ENCODE measurements around the gene ABCA1. TPM values are rescaled to one million over a fixed set of nuclear protein-coding genes. Genes with fewer than 3 reads are reported as not detected.

Gene ABCA1
- total and polyA plus RNA-seq, 12 donors: 1.3 to 35.0 (median 11.3) TPM

DNA sequence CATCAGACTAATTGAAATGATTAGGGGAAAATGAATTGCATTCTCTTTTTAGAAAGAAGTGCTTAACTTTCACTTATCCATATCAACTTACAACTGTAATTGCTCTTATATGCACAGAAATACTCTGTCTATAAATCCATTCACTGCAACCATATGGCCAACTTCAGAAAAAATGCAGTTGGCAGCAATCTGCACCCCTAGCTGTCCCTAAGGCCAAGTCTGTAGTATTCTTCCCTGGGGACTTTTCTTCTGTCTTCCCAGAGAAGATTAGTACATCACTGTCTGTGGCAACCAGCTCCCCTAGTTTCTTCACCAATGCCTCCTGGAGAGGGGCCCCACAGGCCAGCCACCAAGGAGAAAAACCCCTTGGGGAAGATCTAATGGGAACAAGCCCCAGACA, 45.4 kb downstream of the ABCA1 start:
- no peak for DNase-seq
- Histone ChIP-seq H3K36me3 (peaks cover 0 to 96% (median 15%) of the 10 kb centered on the region in 9 donors), H3K27me3 (no peaks in the 10 kb centered on the region), H3K9me3 (no peaks in the 10 kb centered on the region), H3K27ac (no peak overlapping the region), H3K4me3 (no peak overlapping the region), H3K4me1 (peaks cover 0 to 27% (median 18%) of the 10 kb centered on the region in 9 donors)
- TF ChIP-seq, protein P1, sequence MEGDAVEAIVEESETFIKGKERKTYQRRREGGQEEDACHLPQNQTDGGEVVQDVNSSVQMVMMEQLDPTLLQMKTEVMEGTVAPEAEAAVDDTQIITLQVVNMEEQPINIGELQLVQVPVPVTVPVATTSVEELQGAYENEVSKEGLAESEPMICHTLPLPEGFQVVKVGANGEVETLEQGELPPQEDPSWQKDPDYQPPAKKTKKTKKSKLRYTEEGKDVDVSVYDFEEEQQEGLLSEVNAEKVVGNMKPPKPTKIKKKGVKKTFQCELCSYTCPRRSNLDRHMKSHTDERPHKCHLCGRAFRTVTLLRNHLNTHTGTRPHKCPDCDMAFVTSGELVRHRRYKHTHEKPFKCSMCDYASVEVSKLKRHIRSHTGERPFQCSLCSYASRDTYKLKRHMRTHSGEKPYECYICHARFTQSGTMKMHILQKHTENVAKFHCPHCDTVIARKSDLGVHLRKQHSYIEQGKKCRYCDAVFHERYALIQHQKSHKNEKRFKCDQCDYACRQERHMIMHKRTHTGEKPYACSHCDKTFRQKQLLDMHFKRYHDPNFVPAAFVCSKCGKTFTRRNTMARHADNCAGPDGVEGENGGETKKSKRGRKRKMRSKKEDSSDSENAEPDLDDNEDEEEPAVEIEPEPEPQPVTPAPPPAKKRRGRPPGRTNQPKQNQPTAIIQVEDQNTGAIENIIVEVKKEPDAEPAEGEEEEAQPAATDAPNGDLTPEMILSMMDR (IDR thresholded peaks at IDR 0.05): no peak
- ATAC-seq: peak in 1 of 8 donors; percentile 4
- intact Hi-C loops (cut with DNase I): no loop called here

DNA sequence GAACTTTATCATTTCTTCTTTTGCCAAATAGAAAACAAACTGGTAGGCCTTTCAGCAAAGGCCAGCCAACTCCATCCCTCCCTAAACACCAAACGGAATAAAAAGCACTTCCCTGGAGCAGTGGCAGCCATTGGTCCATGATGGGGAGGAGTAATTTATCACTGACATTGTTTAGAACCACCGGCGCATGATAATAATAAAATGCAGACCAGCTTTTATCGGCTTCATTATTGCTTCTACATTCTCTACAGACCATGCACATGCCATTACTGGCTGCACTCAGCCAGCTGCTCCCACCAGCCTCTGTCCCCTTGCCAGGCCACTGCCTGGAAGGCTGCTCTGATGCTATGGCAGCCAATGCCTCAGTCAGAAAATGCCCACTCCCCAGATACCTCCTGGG, 45.9 kb downstream of the ABCA1 start:
- H3K9me3 ChIP-seq: no peaks in the 10 kb centered on the region
- peak overlapping the region in 1 of 10 donors; percentile 15 for H3K27ac ChIP-seq
- H3K4me1 ChIP-seq: peaks cover 0 to 27% (median 18%) of the 10 kb centered on the region in 9 donors
- peak in 2 of 8 donors; percentile 38 to 61 for ATAC-seq
- TF ChIP-seq, protein P1 (IDR thresholded peaks at IDR 0.05): no peak
- DNase-seq: no peak
- H3K36me3 ChIP-seq: peaks cover 0 to 96% (median 10%) of the 10 kb centered on the region in 9 donors
- H3K27me3 ChIP-seq: no peaks in the 10 kb centered on the region
- WGBS, 2 donors: 46 to 66% methylated on average over 4 of the region's 4 CpGs
- no peak overlapping the region for H3K4me3 ChIP-seq
- intact Hi-C loops (cut with DNase I): no loop called here

DNA sequence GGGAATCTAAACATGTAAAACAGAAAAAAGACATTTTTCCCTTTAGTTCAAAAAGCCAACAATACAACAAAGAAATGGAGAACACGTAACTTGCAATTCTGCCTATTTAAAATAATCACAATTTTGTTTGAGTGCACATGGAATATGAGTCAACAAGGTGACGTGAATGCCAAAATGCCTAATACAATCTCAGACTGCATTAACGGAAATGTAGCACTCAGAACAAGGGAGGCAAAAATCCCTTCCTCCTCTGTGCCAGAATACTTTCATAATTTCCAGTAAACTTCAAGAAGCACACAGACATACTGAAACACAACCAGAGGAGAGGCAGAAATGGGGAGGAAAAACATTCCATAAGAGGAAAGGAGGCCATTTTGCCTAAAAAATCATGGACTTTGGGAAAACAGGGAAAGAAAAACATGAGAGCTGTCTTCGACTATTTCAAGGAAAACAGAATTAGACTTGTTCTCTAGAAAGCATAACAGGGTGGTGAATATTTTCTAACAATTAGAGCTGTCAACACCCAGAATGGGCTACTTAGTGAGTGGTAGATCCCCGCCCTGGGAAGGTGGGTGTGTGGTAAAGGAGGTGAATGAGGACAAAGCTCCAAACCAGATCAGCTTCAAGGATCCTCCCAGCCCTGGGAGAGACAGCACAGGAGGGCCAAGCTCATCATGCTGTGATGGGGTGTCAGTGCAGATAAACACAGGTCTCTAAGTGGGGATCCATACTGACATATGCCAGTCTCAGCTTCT, 48.2 kb downstream of the ABCA1 start:
- Histone ChIP-seq H3K4me3 (no peak overlapping the region), H3K27ac (peak overlapping the region in 9 of 10 donors; percentile 35 to 75 (median 54)), H3K4me1 (peaks cover 0 to 33% (median 21%) of the 10 kb centered on the region in 9 donors), H3K36me3 (peaks cover 0 to 96% (median 8%) of the 10 kb centered on the region in 9 donors), H3K27me3 (no peaks in the 10 kb centered on the region), H3K9me3 (no peaks in the 10 kb centered on the region)
- WGBS, 2 donors: 54 to 57% methylated on average over 5 of the region's 5 CpGs
- peak in 5 of 8 donors; percentile 12 to 72 (median 56) for ATAC-seq
- intact Hi-C loops (cut with DNase I): loop anchor here in 1 of 10 donors (5.0 kb wide), 1 partner anchor 43 kb away; no protein-coding TSS in a partner anchor
- TF ChIP-seq, protein P1 (IDR thresholded peaks at IDR 0.05): no peak
- DNase-seq: no peak

DNA sequence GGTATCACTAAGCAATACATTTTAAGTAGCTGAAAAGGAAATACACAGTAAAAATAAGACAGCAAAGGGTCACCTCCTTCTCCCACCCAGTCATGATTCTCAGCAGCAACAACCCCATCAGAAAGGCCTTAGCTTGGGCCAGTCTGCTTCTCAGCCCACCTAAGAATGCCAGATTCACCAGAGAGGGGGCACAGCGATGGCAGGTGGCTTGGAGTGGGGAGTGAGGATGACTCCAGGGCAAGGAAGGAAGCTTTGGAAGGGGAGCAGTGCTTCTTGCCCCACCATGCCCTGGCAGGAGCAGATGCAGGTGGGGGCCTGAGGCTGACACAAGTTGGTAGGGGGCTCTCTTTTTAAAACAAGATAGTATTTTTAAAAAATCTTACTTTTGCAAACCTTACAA, 51.4 kb downstream of the ABCA1 start:
- H3K27me3 ChIP-seq: no peaks in the 10 kb centered on the region
- H3K4me1 ChIP-seq: peaks cover 8 to 48% (median 29%) of the 10 kb centered on the region in 9 donors
- DNase-seq (no peak), ATAC-seq (no peak)
- TF ChIP-seq, protein P1 (IDR thresholded peaks at IDR 0.05): no peak
- 100% methylated on average over 1 of the region's 1 CpG for WGBS, 2 donors
- peaks cover 0 to 72% (median 0%) of the 10 kb centered on the region in 9 donors for H3K36me3 ChIP-seq
- H3K9me3 ChIP-seq: no peaks in the 10 kb centered on the region
- H3K4me3 ChIP-seq: no peak overlapping the region
- intact Hi-C loops (cut with DNase I): loop anchor here in 1 of 10 donors (5.0 kb wide), 1 partner anchor 46 kb away; no protein-coding TSS in a partner anchor
- no peak overlapping the region for H3K27ac ChIP-seq
